ENCODE results near the gene ADCY2.

- TF ChIP-seq CTCF (IDR thresholded peaks at IDR 0.05) = no peak
- no peak for TF ChIP-seq RAD21 (IDR thresholded peaks at IDR 0.05; ENCODE audit: low read length)
- TF ChIP-seq TAF1 (IDR thresholded peaks at IDR 0.05; ENCODE audit: borderline replicate concordance, low read depth, low read length) = no peak
- no peak for TF ChIP-seq EP300 (IDR thresholded peaks at IDR 0.05; ENCODE audit: borderline replicate concordance in 1 of 2, low read depth in 1 of 2, low read length in 1 of 2)
Measured at GRCh38 chr5:7872517-7873130, 476.7 kb downstream of the ADCY2 start.

All from SK-N-SH (cell line).